A549 (cell line): ENCODE data around the gene NEDD9. TPM values are rescaled to one million over a fixed set of nuclear protein-coding genes. Genes with fewer than 3 reads are reported as not detected.

Experiments used
- ATAC-seq, 2 experiments: fragments of 200-7000 bp in 1 of 2; fragments of >200 bp in 1 of 2; cut with Nextera tagmentation in 1 of 2; cut with Tn5 transposase in 1 of 2; 3 replicates each; pipeline versions ENCODE4 v1.8.0 to v1.9.1; 2018 to 2020; ENCODE audit warnings: mild to moderate bottlenecking in 1 of 2, moderate library complexity in 1 of 2
- CTCF ChIA-PET: fragments of 300-600 bp; sonication (Branson Sonifier 250); formaldehyde crosslinking; extraction: SDS; loops from one replicate; lab custom pipeline; 2021; ENCODE audit warnings: antibody characterized with exemption, inconsistent platforms; lab: Yijun Ruan, JAX
- POLR2A ChIA-PET: fragments of 350-600 bp; formaldehyde crosslinking; extraction: SDS; loops from one replicate; lab custom pipeline; 2021; ENCODE audit warnings: antibody characterized with exemption, inconsistent platforms; lab: Yijun Ruan, JAX
- DNase-seq, 2 experiments: peaks; one replicate each; pipeline versions ENCODE4 v3.0.0 to v3.0.0-alpha.2; 2011 to 2016; ENCODE audit warnings: low read depth in 1 of 2, low spot score in 1 of 2
- FAIRE-seq: peaks from 2 replicates; lab custom pipeline; 2011; peaks lifted over from hg19 to GRCh38; lab: Jason Lieb, UNC
- H3K27ac ChIP-seq, 2 experiments: fragments of >200 bp; sonication (Bioruptor Twin); formaldehyde crosslinking; 3 replicates each; pipeline ENCODE4 v1.5.1; 2016 to 2017
- H3K4me1 ChIP-seq: fragments of >200 bp; sonication (Bioruptor Twin); formaldehyde crosslinking; 3 replicates; pipeline ENCODE4 v1.6.1; 2016
- H3K4me2 ChIP-seq: fragments of >200 bp; sonication (Bioruptor Twin); formaldehyde crosslinking; 3 replicates; pipeline ENCODE4 v1.6.1; 2016
- H3K4me3 ChIP-seq: fragments of >200 bp; sonication (Bioruptor Twin); formaldehyde crosslinking; 3 replicates; pipeline ENCODE4 v1.5.1; 2016
- H3K9me3 ChIP-seq: fragments of >200 bp; sonication (Bioruptor Twin); formaldehyde crosslinking; 3 replicates; pipeline ENCODE4 v1.6.1; 2016
- BCL3 ChIP-seq: fragments of >200 bp; sonication (Bioruptor Twin); formaldehyde crosslinking; IDR thresholded peaks from 3 replicates; pipeline ENCODE4 v1.6.1; 2016
- BHLHE40 ChIP-seq: IDR thresholded peaks from 2 replicates; pipeline ENCODE4 v1.6.1; 2012; ENCODE audit warnings: low read depth, low read length, inconsistent platforms
- CBX8 ChIP-seq: fragments of 200-600 bp; sonication (generic); IDR thresholded peaks from 2 replicates; pipeline ENCODE4 v1.6.1; 2016
- CEBPB ChIP-seq, 2 experiments: fragments of >200 bp in 1 of 2; sonication (Bioruptor Twin) in 1 of 2; formaldehyde crosslinking in 1 of 2; IDR thresholded peaks; 2 replicates each; pipeline ENCODE4 v1.6.1; 2012 to 2016
- CHD2 ChIP-seq: fragments of 150-350 bp; IDR thresholded peaks from 2 replicates; pipeline ENCODE4 v1.6.1; 2014; ENCODE audit warnings: low read length; ENCODE audit not compliant: partially characterized antibody
- EHMT2 ChIP-seq: fragments of 200-600 bp; sonication (generic); IDR thresholded peaks from 2 replicates; pipeline ENCODE4 v1.6.1; 2016; ENCODE audit warnings: antibody characterized with exemption, low read depth, mild to moderate bottlenecking, moderate library complexity
- FOSB ChIP-seq: fragments of 250-450 bp; sonication (Bioruptor Pico); IDR thresholded peaks from 2 replicates; pipeline ENCODE4 v1.5.0; 2020; ENCODE audit warnings: mild to moderate bottlenecking, moderate library complexity
- FOXS1 ChIP-seq: fragments of 250-450 bp; sonication (Bioruptor Pico); IDR thresholded peaks from 2 replicates; pipeline ENCODE4 v1.5.0; 2020; ENCODE audit warnings: mild to moderate bottlenecking, moderate library complexity
- HES2 ChIP-seq: fragments of >200 bp; sonication (Bioruptor Twin); formaldehyde crosslinking; IDR thresholded peaks from 2 replicates; pipeline ENCODE4 v1.6.1; 2016
- HMGXB4 ChIP-seq: fragments of 250-450 bp; sonication (Bioruptor Pico); IDR thresholded peaks from 2 replicates; pipeline ENCODE4 v1.5.0; 2021; ENCODE audit warnings: mild to moderate bottlenecking, moderate library complexity, borderline replicate concordance
- HOXA7 ChIP-seq: fragments of 250-450 bp; sonication (Bioruptor Pico); IDR thresholded peaks from 2 replicates; pipeline ENCODE4 v1.5.0; 2020; ENCODE audit warnings: mild to moderate bottlenecking, moderate library complexity
- HOXB13 ChIP-seq: fragments of 250-450 bp; sonication (Bioruptor Pico); IDR thresholded peaks from 2 replicates; pipeline ENCODE4 v1.5.0; 2020; ENCODE audit warnings: low read depth, mild to moderate bottlenecking, moderate library complexity
- HOXB5 ChIP-seq: fragments of 250-450 bp; sonication (Bioruptor Pico); IDR thresholded peaks from 2 replicates; pipeline ENCODE4 v1.5.0; 2020; ENCODE audit warnings: mild to moderate bottlenecking, moderate library complexity
- KDM1A ChIP-seq: fragments of 200-600 bp; sonication (generic); IDR thresholded peaks from 2 replicates; pipeline ENCODE4 v1.6.1; 2016; ENCODE audit warnings: low read depth, mild to moderate bottlenecking
- KDM5A ChIP-seq: fragments of 200-600 bp; sonication (generic); IDR thresholded peaks from 2 replicates; pipeline ENCODE4 v1.6.1; 2016; ENCODE audit warnings: antibody characterized with exemption, mild to moderate bottlenecking
- MAX ChIP-seq: IDR thresholded peaks from 2 replicates; pipeline ENCODE4 v1.6.1; 2012
- NPAS2 ChIP-seq: fragments of 250-450 bp; sonication (Bioruptor Pico); IDR thresholded peaks from 2 replicates; pipeline ENCODE4 v1.8.0; 2022; ENCODE audit warnings: mild to moderate bottlenecking, moderate library complexity, borderline replicate concordance
- POLR2AphosphoS2 ChIP-seq: conservative IDR thresholded peaks from 2 replicates; pipeline ENCODE4 v1.6.1; 2012; ENCODE audit warnings: low read length, improper control_type of control experiment, inconsistent platforms
- RARB ChIP-seq: fragments of 250-450 bp; sonication (Bioruptor Pico); IDR thresholded peaks from 2 replicates; pipeline ENCODE4 v1.8.0; 2021; ENCODE audit warnings: mild to moderate bottlenecking, moderate library complexity
- RNF2 ChIP-seq: fragments of 200-600 bp; sonication (generic); IDR thresholded peaks from 2 replicates; pipeline ENCODE4 v1.6.1; 2016; ENCODE audit warnings: low read depth, mild to moderate bottlenecking, antibody characterized with exemption, moderate library complexity, borderline replicate concordance
- SREBF2 ChIP-seq: fragments of 450-650 bp; IDR thresholded peaks from 2 replicates; pipeline ENCODE4 v1.6.1; 2014; ENCODE audit warnings: mild to moderate bottlenecking, moderate library complexity
- TFCP2L1 ChIP-seq: fragments of 250-450 bp; sonication (Bioruptor Pico); IDR thresholded peaks from 2 replicates; pipeline ENCODE4 v1.5.0; 2021; ENCODE audit warnings: mild to moderate bottlenecking
- ZC3H11A ChIP-seq: fragments of 450-650 bp; IDR thresholded peaks from 2 replicates; pipeline ENCODE4 v1.6.1; 2014; ENCODE audit warnings: antibody characterized with exemption, mild to moderate bottlenecking
- WGBS: methylation state at CpG from one replicate; pipeline ENCODE4 v1.1.6; 2017; ENCODE audit errors: missing lambda C conversion rate; 5-methylcytosine and 5-hydroxymethylcytosine counted together
- polyA plus RNA-seq, 4 experiments: library from polyadenylated mRNA; depleted of rRNA in 3 of 4; stranded (reverse); fragments of >200 nt; fragmentation: RNase III in 1 of 4; extraction: RNeasy Plus Mini Kit Qiagen cat#74134 plus additional on column Dnase treatment in 1 of 4; gene quantifications; 2 replicates in 3 of 4; 3 replicates in 1 of 4; pipeline ENCODE4 v1.2.3, GENCODE V29; 2011 to 2017
- TF ChIP-seq, protein P1 (sequence below): IDR thresholded peaks from 2 replicates; pipeline ENCODE4 v1.6.1; 2012
- TF ChIP-seq, protein P2 (sequence below): fragments of 150-350 bp; IDR thresholded peaks from 2 replicates; pipeline ENCODE4 v1.6.1; 2014; ENCODE audit warnings: low read depth, mild to moderate bottlenecking, low read length
- TF ChIP-seq, protein P3 (sequence below): fragments of 200-600 bp; sonication (generic); IDR thresholded peaks from 2 replicates; pipeline ENCODE4 v1.6.1; 2016; ENCODE audit warnings: antibody characterized with exemption, mild to moderate bottlenecking, moderate library complexity
- TF ChIP-seq, protein P4 (sequence below): fragments of 250-450 bp; sonication (Bioruptor Pico); IDR thresholded peaks from 2 replicates; pipeline ENCODE4 v1.5.0; 2020; ENCODE audit warnings: low read depth, mild to moderate bottlenecking, moderate library complexity

Gene NEDD9
- polyA plus RNA-seq, 2 of the 4 experiments (the other 2 are of a cell fraction), result 46.7 to 79.6 TPM

GRCh38 chr6:11266926-11267325, 34.5 kb upstream of the NEDD9 start:
- ChIA-PET POLR2A (no interaction called here), CTCF (no interaction called here)
- no peak overlapping the region for H3K4me3 ChIP-seq
- no peak for ATAC-seq
- H3K9me3 ChIP-seq, result no peaks in the 10 kb centered on the region
- FAIRE-seq, result no peak
- no peak overlapping the region for H3K4me2 ChIP-seq
- no peak for DNase-seq
- TF ChIP-seq KDM1A, result no peak
- TF ChIP-seq CHD2, result no peak
- no peak for TF ChIP-seq HES2
- TF ChIP-seq CBX8, result no peak
- TF ChIP-seq HOXB5 (CRISPR knock-in tag), result no peak
- TF ChIP-seq, protein P1, sequence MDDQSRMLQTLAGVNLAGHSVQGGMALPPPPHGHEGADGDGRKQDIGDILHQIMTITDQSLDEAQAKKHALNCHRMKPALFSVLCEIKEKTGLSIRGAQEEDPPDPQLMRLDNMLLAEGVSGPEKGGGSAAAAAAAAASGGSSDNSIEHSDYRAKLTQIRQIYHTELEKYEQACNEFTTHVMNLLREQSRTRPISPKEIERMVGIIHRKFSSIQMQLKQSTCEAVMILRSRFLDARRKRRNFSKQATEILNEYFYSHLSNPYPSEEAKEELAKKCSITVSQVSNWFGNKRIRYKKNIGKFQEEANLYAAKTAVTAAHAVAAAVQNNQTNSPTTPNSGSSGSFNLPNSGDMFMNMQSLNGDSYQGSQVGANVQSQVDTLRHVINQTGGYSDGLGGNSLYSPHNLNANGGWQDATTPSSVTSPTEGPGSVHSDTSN, result no peak
- TF ChIP-seq POLR2AphosphoS2, result no peak
- no peak for TF ChIP-seq HMGXB4 (CRISPR knock-in tag)
- no peak for TF ChIP-seq FOSB (CRISPR knock-in tag)
- no peak for TF ChIP-seq FOXS1 (CRISPR knock-in tag)
- TF ChIP-seq, protein P2, sequence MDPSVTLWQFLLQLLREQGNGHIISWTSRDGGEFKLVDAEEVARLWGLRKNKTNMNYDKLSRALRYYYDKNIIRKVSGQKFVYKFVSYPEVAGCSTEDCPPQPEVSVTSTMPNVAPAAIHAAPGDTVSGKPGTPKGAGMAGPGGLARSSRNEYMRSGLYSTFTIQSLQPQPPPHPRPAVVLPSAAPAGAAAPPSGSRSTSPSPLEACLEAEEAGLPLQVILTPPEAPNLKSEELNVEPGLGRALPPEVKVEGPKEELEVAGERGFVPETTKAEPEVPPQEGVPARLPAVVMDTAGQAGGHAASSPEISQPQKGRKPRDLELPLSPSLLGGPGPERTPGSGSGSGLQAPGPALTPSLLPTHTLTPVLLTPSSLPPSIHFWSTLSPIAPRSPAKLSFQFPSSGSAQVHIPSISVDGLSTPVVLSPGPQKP, result no peak
- no peak for TF ChIP-seq HOXA7 (CRISPR knock-in tag)
- TF ChIP-seq HOXB13 (CRISPR knock-in tag), result no peak
- TF ChIP-seq TFCP2L1 (CRISPR knock-in tag), result no peak
- TF ChIP-seq MAX, result no peak
- no peak for TF ChIP-seq CEBPB (IDR thresholded peaks at IDR 0.05)
- TF ChIP-seq ZC3H11A, result no peak
- TF ChIP-seq RARB (CRISPR knock-in tag), result no peak
- TF ChIP-seq SREBF2, result no peak
- no peak for TF ChIP-seq BCL3
- 89% methylated on average over 3 of the region's 3 CpGs for WGBS
- no peak overlapping the region for H3K27ac ChIP-seq
- peaks cover 33% of the 10 kb centered on the region for H3K4me1 ChIP-seq

GRCh38 chr6:11265932-11266331, 33.5 kb upstream of the NEDD9 start:
- TF ChIP-seq RNF2 (no peak), KDM5A (no peak), CBX8 (no peak), NPAS2 (CRISPR knock-in tag) (no peak), EHMT2 (no peak), BCL3 (no peak), BHLHE40 (no peak)
- TF ChIP-seq, protein P3, sequence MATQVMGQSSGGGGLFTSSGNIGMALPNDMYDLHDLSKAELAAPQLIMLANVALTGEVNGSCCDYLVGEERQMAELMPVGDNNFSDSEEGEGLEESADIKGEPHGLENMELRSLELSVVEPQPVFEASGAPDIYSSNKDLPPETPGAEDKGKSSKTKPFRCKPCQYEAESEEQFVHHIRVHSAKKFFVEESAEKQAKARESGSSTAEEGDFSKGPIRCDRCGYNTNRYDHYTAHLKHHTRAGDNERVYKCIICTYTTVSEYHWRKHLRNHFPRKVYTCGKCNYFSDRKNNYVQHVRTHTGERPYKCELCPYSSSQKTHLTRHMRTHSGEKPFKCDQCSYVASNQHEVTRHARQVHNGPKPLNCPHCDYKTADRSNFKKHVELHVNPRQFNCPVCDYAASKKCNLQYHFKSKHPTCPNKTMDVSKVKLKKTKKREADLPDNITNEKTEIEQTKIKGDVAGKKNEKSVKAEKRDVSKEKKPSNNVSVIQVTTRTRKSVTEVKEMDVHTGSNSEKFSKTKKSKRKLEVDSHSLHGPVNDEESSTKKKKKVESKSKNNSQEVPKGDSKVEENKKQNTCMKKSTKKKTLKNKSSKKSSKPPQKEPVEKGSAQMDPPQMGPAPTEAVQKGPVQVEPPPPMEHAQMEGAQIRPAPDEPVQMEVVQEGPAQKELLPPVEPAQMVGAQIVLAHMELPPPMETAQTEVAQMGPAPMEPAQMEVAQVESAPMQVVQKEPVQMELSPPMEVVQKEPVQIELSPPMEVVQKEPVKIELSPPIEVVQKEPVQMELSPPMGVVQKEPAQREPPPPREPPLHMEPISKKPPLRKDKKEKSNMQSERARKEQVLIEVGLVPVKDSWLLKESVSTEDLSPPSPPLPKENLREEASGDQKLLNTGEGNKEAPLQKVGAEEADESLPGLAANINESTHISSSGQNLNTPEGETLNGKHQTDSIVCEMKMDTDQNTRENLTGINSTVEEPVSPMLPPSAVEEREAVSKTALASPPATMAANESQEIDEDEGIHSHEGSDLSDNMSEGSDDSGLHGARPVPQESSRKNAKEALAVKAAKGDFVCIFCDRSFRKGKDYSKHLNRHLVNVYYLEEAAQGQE, result no peak
- TF ChIP-seq, protein P4, sequence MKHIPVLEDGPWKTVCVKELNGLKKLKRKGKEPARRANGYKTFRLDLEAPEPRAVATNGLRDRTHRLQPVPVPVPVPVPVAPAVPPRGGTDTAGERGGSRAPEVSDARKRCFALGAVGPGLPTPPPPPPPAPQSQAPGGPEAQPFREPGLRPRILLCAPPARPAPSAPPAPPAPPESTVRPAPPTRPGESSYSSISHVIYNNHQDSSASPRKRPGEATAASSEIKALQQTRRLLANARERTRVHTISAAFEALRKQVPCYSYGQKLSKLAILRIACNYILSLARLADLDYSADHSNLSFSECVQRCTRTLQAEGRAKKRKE (CRISPR knock-in tag), result no peak
- ChIA-PET POLR2A (no interaction called here), CTCF (no interaction called here)
- no peak for ATAC-seq
- DNase-seq, result no peak
- FAIRE-seq, result no peak
- Histone ChIP-seq H3K4me3 (no peak overlapping the region), H3K27ac (no peak overlapping the region), H3K9me3 (no peaks in the 10 kb centered on the region), H3K4me2 (no peak overlapping the region), H3K4me1 (peaks cover 31% of the 10 kb centered on the region)
- WGBS, result 50% methylated on average over 1 of the region's 1 CpG
